DND-41 (cell line): ENCODE data around the gene MRPL33.

ENCODE experiments used
- CTCF ChIP-seq: IDR thresholded peaks from 2 replicates; pipeline ENCODE4 v1.5.1; 2012; ENCODE audit warnings: borderline replicate concordance, low read length, moderate library complexity, mild to moderate bottlenecking; ENCODE audit not compliant: poor library complexity, severe bottlenecking; ENCODE audit errors: extremely low read depth
- EZH2 ChIP-seq: IDR thresholded peaks from 3 replicates; pipeline ENCODE4 v1.6.1; 2012; ENCODE audit warnings: borderline replicate concordance, low read depth, mild to moderate bottlenecking, moderate library complexity, low read length, inconsistent platforms; ENCODE audit not compliant: severe bottlenecking

DNA sequence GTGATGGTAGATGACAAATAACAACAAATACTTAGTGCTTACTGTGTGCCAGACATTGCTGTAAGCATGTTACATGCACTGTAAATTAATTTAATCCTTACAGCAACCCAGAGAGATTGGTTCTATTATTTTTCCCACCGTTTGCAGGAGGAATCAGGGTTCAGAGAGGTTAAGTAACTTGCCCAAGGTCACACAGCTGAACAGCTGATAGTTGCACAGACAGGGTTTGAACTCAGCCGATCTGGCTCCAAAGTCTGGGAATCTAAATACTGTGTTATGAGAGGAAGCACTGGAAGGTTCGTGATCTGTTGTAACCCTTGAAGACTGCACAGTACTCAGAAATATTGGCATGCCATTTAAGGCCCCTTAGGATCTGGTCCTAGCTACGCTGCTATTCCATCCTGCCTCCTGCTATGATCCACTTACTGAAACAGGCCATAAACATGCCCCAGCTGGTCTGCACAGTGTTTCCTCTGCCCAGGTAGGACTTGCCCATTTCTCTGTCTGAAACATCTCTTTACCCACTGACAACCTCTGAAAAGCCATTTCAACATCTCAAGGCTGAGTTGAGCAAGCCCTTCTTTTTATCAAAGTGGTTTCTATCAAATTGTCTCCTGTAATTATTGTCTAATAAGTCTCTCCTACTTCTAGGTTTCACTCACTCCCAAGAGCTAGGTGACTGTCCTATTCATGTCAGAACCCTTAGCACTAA lies 40.4 kb upstream of the MRPL33 start:
- TF ChIP-seq EZH2 (no peak), CTCF (no peak)
